ENCODE results near the gene MYO1D.

DNA sequence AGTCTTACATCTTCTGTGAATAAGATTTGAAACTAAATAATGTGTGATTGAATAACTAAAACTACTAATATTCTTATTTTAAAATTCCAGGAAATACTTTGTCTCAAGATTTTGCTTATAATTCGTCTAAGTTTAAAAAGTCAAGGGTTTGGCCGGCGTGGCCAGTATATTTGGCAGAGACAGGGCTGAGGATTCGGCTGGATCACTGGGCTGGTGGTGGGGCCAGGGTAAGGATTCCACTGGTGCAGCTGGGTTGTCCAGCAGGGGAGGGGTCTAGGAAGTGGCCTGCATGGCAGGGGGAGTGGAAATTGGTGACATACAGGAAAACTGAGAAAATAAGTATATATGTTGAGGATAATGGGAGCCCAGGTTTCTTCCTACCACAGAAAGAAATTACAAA, 75.7 kb downstream of the MYO1D start:
- TF ChIP-seq, protein P1, sequence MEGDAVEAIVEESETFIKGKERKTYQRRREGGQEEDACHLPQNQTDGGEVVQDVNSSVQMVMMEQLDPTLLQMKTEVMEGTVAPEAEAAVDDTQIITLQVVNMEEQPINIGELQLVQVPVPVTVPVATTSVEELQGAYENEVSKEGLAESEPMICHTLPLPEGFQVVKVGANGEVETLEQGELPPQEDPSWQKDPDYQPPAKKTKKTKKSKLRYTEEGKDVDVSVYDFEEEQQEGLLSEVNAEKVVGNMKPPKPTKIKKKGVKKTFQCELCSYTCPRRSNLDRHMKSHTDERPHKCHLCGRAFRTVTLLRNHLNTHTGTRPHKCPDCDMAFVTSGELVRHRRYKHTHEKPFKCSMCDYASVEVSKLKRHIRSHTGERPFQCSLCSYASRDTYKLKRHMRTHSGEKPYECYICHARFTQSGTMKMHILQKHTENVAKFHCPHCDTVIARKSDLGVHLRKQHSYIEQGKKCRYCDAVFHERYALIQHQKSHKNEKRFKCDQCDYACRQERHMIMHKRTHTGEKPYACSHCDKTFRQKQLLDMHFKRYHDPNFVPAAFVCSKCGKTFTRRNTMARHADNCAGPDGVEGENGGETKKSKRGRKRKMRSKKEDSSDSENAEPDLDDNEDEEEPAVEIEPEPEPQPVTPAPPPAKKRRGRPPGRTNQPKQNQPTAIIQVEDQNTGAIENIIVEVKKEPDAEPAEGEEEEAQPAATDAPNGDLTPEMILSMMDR (conservative IDR thresholded peaks at IDR 0.05) = no peak
- no peak for TF ChIP-seq EZH2 (IDR thresholded peaks at IDR 0.05; ENCODE audit: low read depth)
